Astrocyte (in vitro differentiated cells and primary cell): ENCODE data around the gene ARHGDIA.

ENCODE experiments used
- EZH2 ChIP-seq: IDR thresholded peaks from 2 replicates; pipeline ENCODE4 v1.6.1; 2012; ENCODE audit warnings: mild to moderate bottlenecking, low read length, inconsistent platforms; ENCODE audit not compliant: insufficient read depth
- TF ChIP-seq, protein P1 (sequence below): IDR thresholded peaks from 2 replicates; pipeline ENCODE4 v1.5.1; 2011; ENCODE audit warnings: low read depth, mild to moderate bottlenecking, inconsistent platforms, low read length, moderate library complexity; ENCODE audit not compliant: insufficient read depth

- TF ChIP-seq, protein P1, sequence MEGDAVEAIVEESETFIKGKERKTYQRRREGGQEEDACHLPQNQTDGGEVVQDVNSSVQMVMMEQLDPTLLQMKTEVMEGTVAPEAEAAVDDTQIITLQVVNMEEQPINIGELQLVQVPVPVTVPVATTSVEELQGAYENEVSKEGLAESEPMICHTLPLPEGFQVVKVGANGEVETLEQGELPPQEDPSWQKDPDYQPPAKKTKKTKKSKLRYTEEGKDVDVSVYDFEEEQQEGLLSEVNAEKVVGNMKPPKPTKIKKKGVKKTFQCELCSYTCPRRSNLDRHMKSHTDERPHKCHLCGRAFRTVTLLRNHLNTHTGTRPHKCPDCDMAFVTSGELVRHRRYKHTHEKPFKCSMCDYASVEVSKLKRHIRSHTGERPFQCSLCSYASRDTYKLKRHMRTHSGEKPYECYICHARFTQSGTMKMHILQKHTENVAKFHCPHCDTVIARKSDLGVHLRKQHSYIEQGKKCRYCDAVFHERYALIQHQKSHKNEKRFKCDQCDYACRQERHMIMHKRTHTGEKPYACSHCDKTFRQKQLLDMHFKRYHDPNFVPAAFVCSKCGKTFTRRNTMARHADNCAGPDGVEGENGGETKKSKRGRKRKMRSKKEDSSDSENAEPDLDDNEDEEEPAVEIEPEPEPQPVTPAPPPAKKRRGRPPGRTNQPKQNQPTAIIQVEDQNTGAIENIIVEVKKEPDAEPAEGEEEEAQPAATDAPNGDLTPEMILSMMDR = no peak
- TF ChIP-seq EZH2 = no peak
Measured at GRCh38 chr17:81908793-81909192, 37.7 kb upstream of the ARHGDIA start.
